Measurements from ENCODE around the gene RIMKLB. TPM values are rescaled to one million over a fixed set of nuclear protein-coding genes. Genes with fewer than 3 reads are reported as not detected.

The RIMKLB gene
- polyA plus RNA-seq, 2 of the 4 experiments (the other 2 are of a cell fraction), result 21.0 to 43.8 TPM

DNA sequence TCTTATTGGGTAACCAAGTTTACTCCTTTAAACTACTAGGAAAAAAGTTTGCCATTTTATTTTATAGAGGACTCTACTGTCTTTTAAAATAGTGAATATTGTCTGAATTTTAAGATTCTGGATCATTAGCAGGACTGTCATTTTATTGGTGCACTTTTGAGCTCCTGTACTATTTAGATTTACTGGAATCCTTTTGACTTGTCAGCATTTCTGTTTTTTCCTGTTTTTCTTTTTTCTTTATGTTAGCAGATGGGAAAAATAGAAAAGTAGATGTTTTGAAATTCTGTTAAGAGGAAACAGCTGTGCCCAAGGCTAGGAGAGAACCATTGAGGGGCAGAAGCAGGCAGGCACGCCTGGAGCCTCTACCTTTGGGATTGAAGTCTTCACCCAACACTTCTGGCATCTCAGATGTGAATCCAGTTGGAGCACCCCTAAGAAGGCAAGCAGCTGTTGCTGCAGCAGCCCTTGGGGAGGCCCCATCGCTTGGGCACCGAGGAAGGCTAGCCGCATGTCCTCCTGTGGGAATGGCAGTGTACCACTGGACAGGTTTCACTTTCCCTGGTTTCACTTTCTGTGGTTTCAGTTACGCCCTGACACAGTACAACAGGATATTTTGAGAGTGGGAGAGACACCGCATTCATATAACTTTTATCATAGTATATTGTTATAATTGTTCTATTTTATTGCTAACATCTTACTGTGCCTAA is 11.5 kb downstream of the RIMKLB start:
- ChIA-PET CTCF (interaction anchor here (0.6 kb wide), 1 partner anchor 52 kb away, joined by 3 read pairs; no protein-coding TSS in a partner anchor), POLR2A (no interaction called here)
- no peaks in the 10 kb centered on the region for H3K4me1 ChIP-seq
- H3K9me3 ChIP-seq, result no peaks in the 10 kb centered on the region
- TF ChIP-seq HOXB13 (CRISPR knock-in tag; IDR thresholded peaks at IDR 0.05; ENCODE audit: low read depth), result no peak
- peak; percentile 56 for TF ChIP-seq MAFK (IDR thresholded peaks at IDR 0.05; ENCODE audit: partially characterized antibody)
- FAIRE-seq (no peak), ATAC-seq (no peak), DNase-seq (ENCODE audit: low read depth in 1 of 2, low spot score in 1 of 2) (no peak)
- H3K4me3 ChIP-seq, result no peak overlapping the region
- WGBS (ENCODE audit: missing lambda C conversion rate), result 93% methylated on average over 6 of the region's 6 CpGs
- H3K27ac ChIP-seq, result no peak overlapping the region
- no peak overlapping the region for H3K4me2 ChIP-seq

DNA sequence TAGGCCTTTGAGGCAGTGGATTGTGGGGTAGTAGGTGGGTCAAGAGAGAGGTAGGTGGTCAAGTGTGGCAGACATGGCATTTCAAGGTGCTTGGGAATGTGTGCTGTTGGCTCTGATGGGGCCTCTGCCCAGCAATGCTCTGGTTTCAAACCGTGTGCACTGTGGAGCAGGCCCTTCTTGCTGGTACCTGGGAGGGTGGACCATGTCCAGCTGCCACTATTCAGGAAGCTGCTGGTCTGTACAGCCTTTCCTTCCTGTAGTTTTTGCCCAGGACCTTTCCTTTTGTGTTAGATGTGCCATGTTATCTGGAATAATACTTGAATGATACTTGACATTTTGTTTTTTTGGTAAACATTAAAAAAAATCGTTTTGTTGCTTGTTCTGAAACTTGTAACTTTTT is 14.8 kb downstream of the RIMKLB start:
- no peak overlapping the region for H3K4me3 ChIP-seq
- no peak for DNase-seq (ENCODE audit: low read depth in 1 of 2, low spot score in 1 of 2)
- H3K9me3 ChIP-seq, result no peaks in the 10 kb centered on the region
- POLR2A ChIA-PET, result no interaction called here
- CTCF ChIA-PET, result interaction anchor here (0.5 to 1.3 kb wide), 5 partner anchors 10 to 130 kb away, joined by 3 to 4 read pairs (median 3); no protein-coding TSS in a partner anchor
- H3K4me1 ChIP-seq, result no peaks in the 10 kb centered on the region
- WGBS (ENCODE audit: missing lambda C conversion rate), result 54% methylated on average over 2 of the region's 2 CpGs
- no peak for TF ChIP-seq FOSB (CRISPR knock-in tag; IDR thresholded peaks at IDR 0.05)
- TF ChIP-seq NPAS2 (CRISPR knock-in tag; IDR thresholded peaks at IDR 0.05; ENCODE audit: borderline replicate concordance), result no peak
- TF ChIP-seq FOSL2 (IDR thresholded peaks at IDR 0.05), result no peak
- no peak for TF ChIP-seq FOSL2 (CRISPR knock-in tag; IDR thresholded peaks at IDR 0.05)
- no peak for TF ChIP-seq NFE2L2 (conservative IDR thresholded peaks at IDR 0.05; ENCODE audit: low read length)
- TF ChIP-seq BHLHE40 (IDR thresholded peaks at IDR 0.05; ENCODE audit: low read depth, low read length), result no peak
- no peak for TF ChIP-seq RCOR1 (IDR thresholded peaks at IDR 0.05; ENCODE audit: low read depth, low read length)
- TF ChIP-seq, protein P1, sequence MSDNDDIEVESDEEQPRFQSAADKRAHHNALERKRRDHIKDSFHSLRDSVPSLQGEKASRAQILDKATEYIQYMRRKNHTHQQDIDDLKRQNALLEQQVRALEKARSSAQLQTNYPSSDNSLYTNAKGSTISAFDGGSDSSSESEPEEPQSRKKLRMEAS (IDR thresholded peaks at IDR 0.05), result no peak
- no peak for TF ChIP-seq HOXB13 (CRISPR knock-in tag; IDR thresholded peaks at IDR 0.05; ENCODE audit: low read depth)
- TF ChIP-seq, protein P2, sequence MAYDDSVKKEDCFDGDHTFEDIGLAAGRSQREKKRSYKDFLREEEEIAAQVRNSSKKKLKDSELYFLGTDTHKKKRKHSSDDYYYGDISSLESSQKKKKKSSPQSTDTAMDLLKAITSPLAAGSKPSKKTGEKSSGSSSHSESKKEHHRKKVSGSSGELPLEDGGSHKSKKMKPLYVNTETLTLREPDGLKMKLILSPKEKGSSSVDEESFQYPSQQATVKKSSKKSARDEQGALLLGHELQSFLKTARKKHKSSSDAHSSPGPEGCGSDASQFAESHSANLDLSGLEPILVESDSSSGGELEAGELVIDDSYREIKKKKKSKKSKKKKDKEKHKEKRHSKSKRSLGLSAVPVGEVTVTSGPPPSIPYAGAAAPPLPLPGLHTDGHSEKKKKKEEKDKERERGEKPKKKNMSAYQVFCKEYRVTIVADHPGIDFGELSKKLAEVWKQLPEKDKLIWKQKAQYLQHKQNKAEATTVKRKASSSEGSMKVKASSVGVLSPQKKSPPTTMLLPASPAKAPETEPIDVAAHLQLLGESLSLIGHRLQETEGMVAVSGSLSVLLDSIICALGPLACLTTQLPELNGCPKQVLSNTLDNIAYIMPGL (CRISPR knock-in tag; IDR thresholded peaks at IDR 0.05; ENCODE audit: borderline replicate concordance), result no peak
- TF ChIP-seq RARB (CRISPR knock-in tag; IDR thresholded peaks at IDR 0.05), result no peak
- no peak for TF ChIP-seq CBX8 (IDR thresholded peaks at IDR 0.05)
- TF ChIP-seq, protein P3, sequence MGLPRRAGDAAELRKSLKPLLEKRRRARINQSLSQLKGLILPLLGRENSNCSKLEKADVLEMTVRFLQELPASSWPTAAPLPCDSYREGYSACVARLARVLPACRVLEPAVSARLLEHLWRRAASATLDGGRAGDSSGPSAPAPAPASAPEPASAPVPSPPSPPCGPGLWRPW (IDR thresholded peaks at IDR 0.05), result no peak
- no peak for TF ChIP-seq MAZ (IDR thresholded peaks at IDR 0.05; ENCODE audit: borderline replicate concordance, low read depth, low read length)
- TF ChIP-seq TP53 (CRISPR knock-in tag; IDR thresholded peaks at IDR 0.05), result no peak
- TF ChIP-seq HOXA7 (CRISPR knock-in tag; IDR thresholded peaks at IDR 0.05), result no peak
- no peak for TF ChIP-seq NR3C1 (IDR thresholded peaks at IDR 0.05)
- TF ChIP-seq, protein P4, sequence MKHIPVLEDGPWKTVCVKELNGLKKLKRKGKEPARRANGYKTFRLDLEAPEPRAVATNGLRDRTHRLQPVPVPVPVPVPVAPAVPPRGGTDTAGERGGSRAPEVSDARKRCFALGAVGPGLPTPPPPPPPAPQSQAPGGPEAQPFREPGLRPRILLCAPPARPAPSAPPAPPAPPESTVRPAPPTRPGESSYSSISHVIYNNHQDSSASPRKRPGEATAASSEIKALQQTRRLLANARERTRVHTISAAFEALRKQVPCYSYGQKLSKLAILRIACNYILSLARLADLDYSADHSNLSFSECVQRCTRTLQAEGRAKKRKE (CRISPR knock-in tag; IDR thresholded peaks at IDR 0.05; ENCODE audit: low read depth), result no peak
- TF ChIP-seq, protein P5, sequence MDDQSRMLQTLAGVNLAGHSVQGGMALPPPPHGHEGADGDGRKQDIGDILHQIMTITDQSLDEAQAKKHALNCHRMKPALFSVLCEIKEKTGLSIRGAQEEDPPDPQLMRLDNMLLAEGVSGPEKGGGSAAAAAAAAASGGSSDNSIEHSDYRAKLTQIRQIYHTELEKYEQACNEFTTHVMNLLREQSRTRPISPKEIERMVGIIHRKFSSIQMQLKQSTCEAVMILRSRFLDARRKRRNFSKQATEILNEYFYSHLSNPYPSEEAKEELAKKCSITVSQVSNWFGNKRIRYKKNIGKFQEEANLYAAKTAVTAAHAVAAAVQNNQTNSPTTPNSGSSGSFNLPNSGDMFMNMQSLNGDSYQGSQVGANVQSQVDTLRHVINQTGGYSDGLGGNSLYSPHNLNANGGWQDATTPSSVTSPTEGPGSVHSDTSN (IDR thresholded peaks at IDR 0.05), result no peak
- no peak for TF ChIP-seq RNF2 (IDR thresholded peaks at IDR 0.05; ENCODE audit: borderline replicate concordance, low read depth)
- TF ChIP-seq, protein P6, sequence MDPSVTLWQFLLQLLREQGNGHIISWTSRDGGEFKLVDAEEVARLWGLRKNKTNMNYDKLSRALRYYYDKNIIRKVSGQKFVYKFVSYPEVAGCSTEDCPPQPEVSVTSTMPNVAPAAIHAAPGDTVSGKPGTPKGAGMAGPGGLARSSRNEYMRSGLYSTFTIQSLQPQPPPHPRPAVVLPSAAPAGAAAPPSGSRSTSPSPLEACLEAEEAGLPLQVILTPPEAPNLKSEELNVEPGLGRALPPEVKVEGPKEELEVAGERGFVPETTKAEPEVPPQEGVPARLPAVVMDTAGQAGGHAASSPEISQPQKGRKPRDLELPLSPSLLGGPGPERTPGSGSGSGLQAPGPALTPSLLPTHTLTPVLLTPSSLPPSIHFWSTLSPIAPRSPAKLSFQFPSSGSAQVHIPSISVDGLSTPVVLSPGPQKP (IDR thresholded peaks at IDR 0.05; ENCODE audit: low read depth, low read length), result no peak
- peak; percentile 56 for FAIRE-seq
- no peak for ATAC-seq
- H3K27ac ChIP-seq, result no peak overlapping the region
- no peak overlapping the region for H3K4me2 ChIP-seq

Data from A549 (cell line).